HCT116 (cell line): Measurements from ENCODE around the gene TBC1D3L.
"Not testable (repeated sequence)": the region's sequence is repeated elsewhere in the genome, so short reads cannot be mapped to it uniquely, and the experiment has no call there.

Experiments
- CBX3 ChIP-seq: IDR thresholded peaks from 2 replicates; pipeline ENCODE4 v1.6.1; 2012; ENCODE audit warnings: low read depth
- EGR1 ChIP-seq: IDR thresholded peaks from 2 replicates; pipeline ENCODE4 v1.6.1; 2012; ENCODE audit warnings: low read depth
- EZH2 ChIP-seq: fragments of 200-600 bp; sonication (generic); IDR thresholded peaks from 2 replicates; pipeline ENCODE4 v1.6.1; 2017; ENCODE audit warnings: antibody characterized with exemption, mixed run types
- FOSL1 ChIP-seq: IDR thresholded peaks from 2 replicates; pipeline ENCODE4 v1.6.1; 2012; ENCODE audit warnings: low read depth
- RAD21 ChIP-seq: IDR thresholded peaks from 2 replicates; pipeline ENCODE4 v1.6.1; 2012; ENCODE audit warnings: low read depth, mild to moderate bottlenecking
- YY1 ChIP-seq: IDR thresholded peaks from 2 replicates; pipeline ENCODE4 v1.6.1; 2011; ENCODE audit warnings: low read length, low read depth, moderate library complexity, mild to moderate bottlenecking; ENCODE audit not compliant: insufficient replicate concordance; ENCODE audit errors: extremely low read depth
- TF ChIP-seq, protein P1 (sequence below), 3 experiments: fragments of 200-600 bp in 1 of 3; sonication (generic) in 1 of 3; IDR thresholded peaks in 2 of 3; conservative IDR thresholded peaks in 1 of 3; 2 replicates each; pipeline ENCODE4 v1.5.1; 2012 to 2017; ENCODE audit warnings: low read depth in 2 of 3, low read length in 2 of 3, antibody characterized with exemption in 1 of 3, borderline replicate concordance in 1 of 3, control low read depth in 1 of 3, mild to moderate bottlenecking in 1 of 3, mixed read lengths in 1 of 3, mixed run types in 1 of 3, moderate library complexity in 1 of 3; ENCODE audit not compliant: insufficient read depth in 1 of 3
- TF ChIP-seq, protein P2 (sequence below): IDR thresholded peaks from 2 replicates; pipeline ENCODE4 v1.6.1; 2011; ENCODE audit warnings: mild to moderate bottlenecking, low read length, moderate library complexity; ENCODE audit not compliant: insufficient replicate concordance; ENCODE audit errors: extremely low read depth

DNA sequence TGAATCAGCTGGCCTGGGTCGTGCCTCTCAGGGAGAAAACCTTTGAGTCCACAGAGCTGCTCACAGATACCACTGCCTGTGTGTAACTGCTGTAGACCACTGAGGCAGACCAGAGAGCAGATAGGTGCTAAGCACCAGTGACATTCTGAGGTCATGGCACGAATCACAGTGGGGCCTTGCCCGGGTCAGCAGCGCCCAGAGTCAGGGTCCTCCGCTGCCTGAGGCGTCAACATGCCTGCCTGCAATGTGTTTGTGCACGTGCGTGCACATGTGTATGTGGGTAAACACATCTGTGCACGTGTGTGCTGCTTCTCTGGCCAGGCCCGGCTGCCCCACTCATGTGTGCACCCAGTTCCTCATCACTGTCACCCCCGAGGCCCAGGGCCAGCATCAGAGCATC is at the start of gene TBC1D3L:
- not testable (repeated sequence) for TF ChIP-seq YY1, RAD21, CBX3, EGR1, EZH2, FOSL1
- TF ChIP-seq, protein P1, sequence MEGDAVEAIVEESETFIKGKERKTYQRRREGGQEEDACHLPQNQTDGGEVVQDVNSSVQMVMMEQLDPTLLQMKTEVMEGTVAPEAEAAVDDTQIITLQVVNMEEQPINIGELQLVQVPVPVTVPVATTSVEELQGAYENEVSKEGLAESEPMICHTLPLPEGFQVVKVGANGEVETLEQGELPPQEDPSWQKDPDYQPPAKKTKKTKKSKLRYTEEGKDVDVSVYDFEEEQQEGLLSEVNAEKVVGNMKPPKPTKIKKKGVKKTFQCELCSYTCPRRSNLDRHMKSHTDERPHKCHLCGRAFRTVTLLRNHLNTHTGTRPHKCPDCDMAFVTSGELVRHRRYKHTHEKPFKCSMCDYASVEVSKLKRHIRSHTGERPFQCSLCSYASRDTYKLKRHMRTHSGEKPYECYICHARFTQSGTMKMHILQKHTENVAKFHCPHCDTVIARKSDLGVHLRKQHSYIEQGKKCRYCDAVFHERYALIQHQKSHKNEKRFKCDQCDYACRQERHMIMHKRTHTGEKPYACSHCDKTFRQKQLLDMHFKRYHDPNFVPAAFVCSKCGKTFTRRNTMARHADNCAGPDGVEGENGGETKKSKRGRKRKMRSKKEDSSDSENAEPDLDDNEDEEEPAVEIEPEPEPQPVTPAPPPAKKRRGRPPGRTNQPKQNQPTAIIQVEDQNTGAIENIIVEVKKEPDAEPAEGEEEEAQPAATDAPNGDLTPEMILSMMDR (IDR thresholded peaks at IDR 0.05 in 2 of 3, conservative IDR thresholded peaks at IDR 0.05 in 1 of 3; ENCODE audit: borderline replicate concordance in 1 of 3, insufficient read depth in 1 of 3, low read depth in 2 of 3, low read length in 2 of 3), result not testable (repeated sequence)
- TF ChIP-seq, protein P2, sequence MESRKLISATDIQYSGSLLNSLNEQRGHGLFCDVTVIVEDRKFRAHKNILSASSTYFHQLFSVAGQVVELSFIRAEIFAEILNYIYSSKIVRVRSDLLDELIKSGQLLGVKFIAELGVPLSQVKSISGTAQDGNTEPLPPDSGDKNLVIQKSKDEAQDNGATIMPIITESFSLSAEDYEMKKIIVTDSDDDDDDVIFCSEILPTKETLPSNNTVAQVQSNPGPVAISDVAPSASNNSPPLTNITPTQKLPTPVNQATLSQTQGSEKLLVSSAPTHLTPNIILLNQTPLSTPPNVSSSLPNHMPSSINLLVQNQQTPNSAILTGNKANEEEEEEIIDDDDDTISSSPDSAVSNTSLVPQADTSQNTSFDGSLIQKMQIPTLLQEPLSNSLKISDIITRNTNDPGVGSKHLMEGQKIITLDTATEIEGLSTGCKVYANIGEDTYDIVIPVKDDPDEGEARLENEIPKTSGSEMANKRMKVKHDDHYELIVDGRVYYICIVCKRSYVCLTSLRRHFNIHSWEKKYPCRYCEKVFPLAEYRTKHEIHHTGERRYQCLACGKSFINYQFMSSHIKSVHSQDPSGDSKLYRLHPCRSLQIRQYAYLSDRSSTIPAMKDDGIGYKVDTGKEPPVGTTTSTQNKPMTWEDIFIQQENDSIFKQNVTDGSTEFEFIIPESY, result not testable (repeated sequence)
